WTC11 (cell line): ENCODE results near the gene SYT17.

Experiments
- ATF1 ChIP-seq: sonication (generic); formaldehyde crosslinking; IDR thresholded peaks from 2 replicates; pipeline ENCODE4 v1.8.1; 2023; ENCODE audit warnings: mild to moderate bottlenecking, moderate library complexity, missing genetic modification reagents
- ELF4 ChIP-seq: sonication (generic); formaldehyde crosslinking; IDR thresholded peaks from 2 replicates; pipeline ENCODE4 v1.8.1; 2022; ENCODE audit warnings: low read depth, mild to moderate bottlenecking, moderate library complexity, missing genetic modification reagents
- EMX1 ChIP-seq: fragments of 250-450 bp; sonication (Bioruptor Pico); IDR thresholded peaks from 2 replicates; pipeline ENCODE4 v1.8.0; 2021; ENCODE audit warnings: mild to moderate bottlenecking
- KAT7 ChIP-seq: sonication (generic); formaldehyde crosslinking; IDR thresholded peaks from 2 replicates; pipeline ENCODE4 v1.8.1; 2023; ENCODE audit warnings: missing genetic modification reagents, mild to moderate bottlenecking, borderline replicate concordance
- NR1H2 ChIP-seq: sonication (generic); formaldehyde crosslinking; IDR thresholded peaks from 2 replicates; pipeline ENCODE4 v1.9.0; 2021; ENCODE audit warnings: mild to moderate bottlenecking, moderate library complexity, missing genetic modification reagents
- SP1 ChIP-seq: sonication (generic); formaldehyde crosslinking; conservative IDR thresholded peaks from 2 replicates; pipeline ENCODE4 v1.8.1; 2022; ENCODE audit warnings: missing genetic modification reagents
- TEAD4 ChIP-seq: sonication (generic); formaldehyde crosslinking; IDR thresholded peaks from 2 replicates; pipeline ENCODE4 v1.8.0; 2022; ENCODE audit warnings: mild to moderate bottlenecking, missing genetic modification reagents
- TP53 ChIP-seq: sonication (generic); formaldehyde crosslinking; IDR thresholded peaks from 2 replicates; pipeline ENCODE4 v1.8.1; 2023; ENCODE audit warnings: mild to moderate bottlenecking, missing genetic modification reagents
- TF ChIP-seq, protein P1 (sequence below): fragments of 200-600 bp; IDR thresholded peaks from 2 replicates; pipeline ENCODE4 v1.8.0; 2022; ENCODE audit warnings: antibody characterized with exemption
- TF ChIP-seq, protein P2 (sequence below): sonication (generic); formaldehyde crosslinking; IDR thresholded peaks from 2 replicates; pipeline ENCODE4 v1.8.0; 2023; ENCODE audit warnings: missing genetic modification reagents
- TF ChIP-seq, protein P3 (sequence below): sonication (generic); formaldehyde crosslinking; IDR thresholded peaks from 2 replicates; pipeline ENCODE4 v1.8.1; 2023; ENCODE audit warnings: mild to moderate bottlenecking, missing genetic modification reagents, moderate library complexity
- TF ChIP-seq, protein P4 (sequence below): sonication (generic); formaldehyde crosslinking; IDR thresholded peaks from 2 replicates; pipeline ENCODE4 v1.8.1; 2022; ENCODE audit warnings: mild to moderate bottlenecking, moderate library complexity, missing genetic modification reagents
- TF ChIP-seq, protein P5 (sequence below): sonication (generic); formaldehyde crosslinking; IDR thresholded peaks from 2 replicates; pipeline ENCODE4 v1.8.0; 2022; ENCODE audit warnings: mild to moderate bottlenecking, missing genetic modification reagents
- TF ChIP-seq, protein P6 (sequence below): sonication (generic); formaldehyde crosslinking; IDR thresholded peaks from 2 replicates; pipeline ENCODE4 v1.8.1; 2022; ENCODE audit warnings: low read depth, missing genetic modification reagents, borderline replicate concordance

DNA sequence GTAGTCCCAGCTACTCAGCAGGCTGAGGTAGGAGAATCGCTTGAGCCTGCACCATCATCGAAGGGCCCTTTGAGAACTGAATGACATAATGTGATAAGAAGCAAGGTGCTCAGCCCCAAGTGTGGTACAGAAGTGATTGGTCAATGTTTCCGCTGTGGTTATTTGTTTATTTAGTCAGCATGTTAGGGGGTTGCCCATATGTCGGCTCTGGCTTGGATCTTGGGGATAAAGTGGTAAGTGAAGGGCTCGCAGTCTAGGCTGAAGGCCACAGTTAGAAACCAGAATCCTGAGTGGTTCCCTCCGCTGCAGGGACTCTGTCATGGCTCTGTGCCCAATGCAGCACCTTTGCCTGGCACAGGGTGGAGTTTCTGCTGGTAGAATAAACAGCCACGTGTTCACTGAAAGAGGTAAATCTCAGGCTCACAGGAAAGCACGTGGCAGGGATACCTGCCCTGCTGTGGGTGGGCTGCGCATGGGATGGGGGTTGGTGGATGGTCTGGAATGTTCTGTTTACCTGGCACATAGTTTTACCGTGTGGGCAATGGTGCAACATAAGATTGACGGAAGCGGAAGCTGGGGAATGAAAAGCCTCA, 35.4 kb downstream of the SYT17 start:
- TF ChIP-seq, protein P1, sequence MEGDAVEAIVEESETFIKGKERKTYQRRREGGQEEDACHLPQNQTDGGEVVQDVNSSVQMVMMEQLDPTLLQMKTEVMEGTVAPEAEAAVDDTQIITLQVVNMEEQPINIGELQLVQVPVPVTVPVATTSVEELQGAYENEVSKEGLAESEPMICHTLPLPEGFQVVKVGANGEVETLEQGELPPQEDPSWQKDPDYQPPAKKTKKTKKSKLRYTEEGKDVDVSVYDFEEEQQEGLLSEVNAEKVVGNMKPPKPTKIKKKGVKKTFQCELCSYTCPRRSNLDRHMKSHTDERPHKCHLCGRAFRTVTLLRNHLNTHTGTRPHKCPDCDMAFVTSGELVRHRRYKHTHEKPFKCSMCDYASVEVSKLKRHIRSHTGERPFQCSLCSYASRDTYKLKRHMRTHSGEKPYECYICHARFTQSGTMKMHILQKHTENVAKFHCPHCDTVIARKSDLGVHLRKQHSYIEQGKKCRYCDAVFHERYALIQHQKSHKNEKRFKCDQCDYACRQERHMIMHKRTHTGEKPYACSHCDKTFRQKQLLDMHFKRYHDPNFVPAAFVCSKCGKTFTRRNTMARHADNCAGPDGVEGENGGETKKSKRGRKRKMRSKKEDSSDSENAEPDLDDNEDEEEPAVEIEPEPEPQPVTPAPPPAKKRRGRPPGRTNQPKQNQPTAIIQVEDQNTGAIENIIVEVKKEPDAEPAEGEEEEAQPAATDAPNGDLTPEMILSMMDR: no peak
- TF ChIP-seq KAT7: no peak
- TF ChIP-seq TEAD4 (CRISPR knock-in tag): no peak
- no peak for TF ChIP-seq TP53 (CRISPR knock-in tag)
- no peak for TF ChIP-seq ELF4
- no peak for TF ChIP-seq ATF1 (CRISPR knock-in tag)
- TF ChIP-seq EMX1 (CRISPR knock-in tag): no peak
- no peak for TF ChIP-seq NR1H2
- TF ChIP-seq SP1 (CRISPR knock-in tag): no peak
- TF ChIP-seq, protein P2, sequence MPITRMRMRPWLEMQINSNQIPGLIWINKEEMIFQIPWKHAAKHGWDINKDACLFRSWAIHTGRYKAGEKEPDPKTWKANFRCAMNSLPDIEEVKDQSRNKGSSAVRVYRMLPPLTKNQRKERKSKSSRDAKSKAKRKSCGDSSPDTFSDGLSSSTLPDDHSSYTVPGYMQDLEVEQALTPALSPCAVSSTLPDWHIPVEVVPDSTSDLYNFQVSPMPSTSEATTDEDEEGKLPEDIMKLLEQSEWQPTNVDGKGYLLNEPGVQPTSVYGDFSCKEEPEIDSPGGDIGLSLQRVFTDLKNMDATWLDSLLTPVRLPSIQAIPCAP (CRISPR knock-in tag): no peak
- TF ChIP-seq, protein P3, sequence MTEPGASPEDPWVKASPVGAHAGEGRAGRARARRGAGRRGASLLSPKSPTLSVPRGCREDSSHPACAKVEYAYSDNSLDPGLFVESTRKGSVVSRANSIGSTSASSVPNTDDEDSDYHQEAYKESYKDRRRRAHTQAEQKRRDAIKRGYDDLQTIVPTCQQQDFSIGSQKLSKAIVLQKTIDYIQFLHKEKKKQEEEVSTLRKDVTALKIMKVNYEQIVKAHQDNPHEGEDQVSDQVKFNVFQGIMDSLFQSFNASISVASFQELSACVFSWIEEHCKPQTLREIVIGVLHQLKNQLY (CRISPR knock-in tag): no peak
- TF ChIP-seq, protein P4, sequence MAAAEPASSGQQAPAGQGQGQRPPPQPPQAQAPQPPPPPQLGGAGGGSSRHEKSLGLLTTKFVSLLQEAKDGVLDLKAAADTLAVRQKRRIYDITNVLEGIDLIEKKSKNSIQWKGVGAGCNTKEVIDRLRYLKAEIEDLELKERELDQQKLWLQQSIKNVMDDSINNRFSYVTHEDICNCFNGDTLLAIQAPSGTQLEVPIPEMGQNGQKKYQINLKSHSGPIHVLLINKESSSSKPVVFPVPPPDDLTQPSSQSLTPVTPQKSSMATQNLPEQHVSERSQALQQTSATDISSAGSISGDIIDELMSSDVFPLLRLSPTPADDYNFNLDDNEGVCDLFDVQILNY (CRISPR knock-in tag): no peak
- TF ChIP-seq, protein P5, sequence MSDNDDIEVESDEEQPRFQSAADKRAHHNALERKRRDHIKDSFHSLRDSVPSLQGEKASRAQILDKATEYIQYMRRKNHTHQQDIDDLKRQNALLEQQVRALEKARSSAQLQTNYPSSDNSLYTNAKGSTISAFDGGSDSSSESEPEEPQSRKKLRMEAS (CRISPR knock-in tag): no peak
- TF ChIP-seq, protein P6, sequence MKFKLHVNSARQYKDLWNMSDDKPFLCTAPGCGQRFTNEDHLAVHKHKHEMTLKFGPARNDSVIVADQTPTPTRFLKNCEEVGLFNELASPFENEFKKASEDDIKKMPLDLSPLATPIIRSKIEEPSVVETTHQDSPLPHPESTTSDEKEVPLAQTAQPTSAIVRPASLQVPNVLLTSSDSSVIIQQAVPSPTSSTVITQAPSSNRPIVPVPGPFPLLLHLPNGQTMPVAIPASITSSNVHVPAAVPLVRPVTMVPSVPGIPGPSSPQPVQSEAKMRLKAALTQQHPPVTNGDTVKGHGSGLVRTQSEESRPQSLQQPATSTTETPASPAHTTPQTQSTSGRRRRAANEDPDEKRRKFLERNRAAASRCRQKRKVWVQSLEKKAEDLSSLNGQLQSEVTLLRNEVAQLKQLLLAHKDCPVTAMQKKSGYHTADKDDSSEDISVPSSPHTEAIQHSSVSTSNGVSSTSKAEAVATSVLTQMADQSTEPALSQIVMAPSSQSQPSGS (CRISPR knock-in tag): no peak
